SK-N-SH treated with all-trans-retinoic acid at 6 μM for 48 hours (cell line): Measurements from ENCODE around the gene SMPD1.

ENCODE experiments used
- ATAC-seq: fragments of 200-7000 bp; cut with Tn5 transposase; 3 replicates; pipeline ENCODE4 v1.9.1; 2020; ENCODE audit warnings: mild to moderate bottlenecking, moderate library complexity
- ARNTL ChIP-seq: fragments of 450-650 bp; formaldehyde crosslinking; IDR thresholded peaks from 2 replicates; pipeline ENCODE4 v1.5.0; 2020; ENCODE audit warnings: low read depth, mild to moderate bottlenecking, moderate library complexity, borderline replicate concordance
- BACH2 ChIP-seq: fragments of 250-450 bp; sonication (Bioruptor Pico); IDR thresholded peaks from 2 replicates; pipeline ENCODE4 v1.9.0; 2021; ENCODE audit warnings: mild to moderate bottlenecking, borderline replicate concordance
- CREB5 ChIP-seq: fragments of 250-450 bp; sonication (Bioruptor Pico); IDR thresholded peaks from 2 replicates; pipeline ENCODE4 v1.5.1; 2020; ENCODE audit warnings: low read depth, mild to moderate bottlenecking, moderate library complexity
- CSDC2 ChIP-seq: fragments of 250-450 bp; sonication (Bioruptor Pico); IDR thresholded peaks from 2 replicates; pipeline ENCODE4 v1.5.0; 2020; ENCODE audit warnings: mild to moderate bottlenecking, moderate library complexity
- ESRRG ChIP-seq: fragments of 250-450 bp; sonication (Bioruptor Pico); IDR thresholded peaks from 2 replicates; pipeline ENCODE4 v1.6.1; 2021; ENCODE audit warnings: mild to moderate bottlenecking
- GLIS3 ChIP-seq: fragments of 250-450 bp; sonication (Bioruptor Pico); IDR thresholded peaks from 2 replicates; pipeline ENCODE4 v1.5.0; 2020; ENCODE audit warnings: mild to moderate bottlenecking, moderate library complexity
- ISL1 ChIP-seq: fragments of 250-450 bp; sonication (Bioruptor Pico); IDR thresholded peaks from 2 replicates; pipeline ENCODE4 v2.1.2; 2022; ENCODE audit warnings: mild to moderate bottlenecking, moderate library complexity
- OSR1 ChIP-seq: fragments of 250-450 bp; sonication (Bioruptor Pico); IDR thresholded peaks from 2 replicates; pipeline ENCODE4 v1.8.0; 2022; ENCODE audit warnings: moderate library complexity, mild to moderate bottlenecking, inconsistent platforms
- PPARA ChIP-seq: fragments of 250-450 bp; sonication (Bioruptor Pico); IDR thresholded peaks from 2 replicates; pipeline ENCODE4 v1.5.0; 2020; ENCODE audit warnings: mild to moderate bottlenecking, borderline replicate concordance
- RARB ChIP-seq: fragments of 250-450 bp; sonication (Bioruptor Pico); IDR thresholded peaks from 2 replicates; pipeline ENCODE4 v1.8.0; 2021; ENCODE audit warnings: mild to moderate bottlenecking, moderate library complexity
- SNAI2 ChIP-seq: fragments of 250-450 bp; sonication (Bioruptor Pico); IDR thresholded peaks from 2 replicates; pipeline ENCODE4 v1.5.0; 2020; ENCODE audit warnings: mild to moderate bottlenecking, moderate library complexity
- TCF4 ChIP-seq: fragments of 250-450 bp; sonication (Bioruptor Pico); IDR thresholded peaks from 2 replicates; pipeline ENCODE4 v1.8.0; 2021; ENCODE audit warnings: mild to moderate bottlenecking, moderate library complexity, borderline replicate concordance
- TOX ChIP-seq: fragments of 250-450 bp; sonication (Bioruptor Pico); IDR thresholded peaks from 2 replicates; pipeline ENCODE4 v1.8.0; 2021; ENCODE audit warnings: mild to moderate bottlenecking, moderate library complexity, borderline replicate concordance
- TSHZ2 ChIP-seq: fragments of 250-450 bp; sonication (Bioruptor Pico); IDR thresholded peaks from 2 replicates; pipeline ENCODE4 v1.5.0; 2020; ENCODE audit warnings: mild to moderate bottlenecking, moderate library complexity
- ZC3H10 ChIP-seq: fragments of 250-450 bp; sonication (Bioruptor Pico); IDR thresholded peaks from 2 replicates; pipeline ENCODE4 v1.5.1; 2021; ENCODE audit warnings: mild to moderate bottlenecking, moderate library complexity
- ZFP3 ChIP-seq: fragments of 250-450 bp; sonication (Bioruptor Pico); IDR thresholded peaks from 2 replicates; pipeline ENCODE4 v1.5.0; 2020; ENCODE audit warnings: mild to moderate bottlenecking, moderate library complexity
- ZFP30 ChIP-seq: fragments of 450-650 bp; formaldehyde crosslinking; IDR thresholded peaks from 2 replicates; pipeline ENCODE4 v1.5.0; 2022; ENCODE audit warnings: mild to moderate bottlenecking, moderate library complexity
- ZNF565 ChIP-seq: fragments of 450-650 bp; formaldehyde crosslinking; conservative IDR thresholded peaks from 2 replicates; pipeline ENCODE4 v1.5.0; 2020; ENCODE audit warnings: low read depth, mild to moderate bottlenecking, moderate library complexity
- ZNF70 ChIP-seq: fragments of 450-650 bp; formaldehyde crosslinking; IDR thresholded peaks from 2 replicates; pipeline ENCODE4 v1.5.0; 2020; ENCODE audit warnings: mild to moderate bottlenecking, moderate library complexity
- ZNF8 ChIP-seq: fragments of 450-650 bp; formaldehyde crosslinking; IDR thresholded peaks from 2 replicates; pipeline ENCODE4 v1.5.0; 2020; ENCODE audit warnings: mild to moderate bottlenecking, moderate library complexity
- TF ChIP-seq, protein P1 (sequence below): fragments of 250-450 bp; sonication (Bioruptor Pico); IDR thresholded peaks from 2 replicates; pipeline ENCODE4 v1.5.1; 2021; ENCODE audit warnings: mild to moderate bottlenecking, moderate library complexity
- TF ChIP-seq, protein P2 (sequence below): fragments of 250-450 bp; sonication (Bioruptor Pico); IDR thresholded peaks from 2 replicates; pipeline ENCODE4 v1.8.0; 2021; ENCODE audit warnings: low read depth, mild to moderate bottlenecking, moderate library complexity, borderline replicate concordance

SMPD1 gene

DNA sequence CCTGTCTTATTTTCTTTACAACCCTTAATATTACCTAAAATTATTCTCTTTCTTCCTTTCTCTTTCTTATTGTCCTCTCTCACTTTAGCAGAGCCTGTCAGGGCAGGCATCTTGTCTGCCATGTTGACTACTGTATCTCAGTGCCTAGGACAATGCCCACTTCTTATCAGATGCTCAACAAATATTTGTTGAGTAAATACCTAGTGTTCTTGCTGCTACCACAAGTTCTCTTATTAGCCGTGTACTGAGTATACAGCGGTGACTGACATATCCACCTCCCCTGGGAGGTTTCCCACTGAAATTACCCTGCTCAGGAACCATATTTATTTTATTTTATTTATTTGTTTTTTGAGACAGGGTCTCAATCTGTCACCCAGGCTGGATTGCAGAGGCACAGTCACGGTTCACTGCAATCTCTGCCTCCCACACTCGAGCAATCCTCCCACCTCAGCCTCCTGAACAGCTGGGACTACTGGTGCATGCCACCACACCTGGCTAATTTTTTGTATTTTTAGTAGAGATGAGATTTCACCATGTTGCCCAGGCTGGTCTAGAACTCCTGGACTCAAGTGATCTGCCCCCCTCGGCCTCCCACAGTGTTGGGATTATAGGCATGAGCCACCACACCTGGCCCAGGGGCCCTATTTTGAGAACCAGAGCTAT, 43.9 kb downstream of the SMPD1 start:
- TF ChIP-seq SNAI2 (CRISPR knock-in tag) (no peak), TCF4 (CRISPR knock-in tag) (no peak), TSHZ2 (CRISPR knock-in tag) (no peak), ZFP3 (CRISPR knock-in tag) (no peak), ZNF8 (no peak), ARNTL (no peak)

GRCh38 chr11:6437423-6437822, 47.1 kb downstream of the SMPD1 start:
- TF ChIP-seq TOX (CRISPR knock-in tag) = no peak
- no peak for TF ChIP-seq TCF4 (CRISPR knock-in tag)
- no peak for TF ChIP-seq ISL1 (CRISPR knock-in tag)
- no peak for TF ChIP-seq ARNTL
- TF ChIP-seq CSDC2 (CRISPR knock-in tag) = no peak
- TF ChIP-seq BACH2 (CRISPR knock-in tag) = no peak
- TF ChIP-seq, protein P1, sequence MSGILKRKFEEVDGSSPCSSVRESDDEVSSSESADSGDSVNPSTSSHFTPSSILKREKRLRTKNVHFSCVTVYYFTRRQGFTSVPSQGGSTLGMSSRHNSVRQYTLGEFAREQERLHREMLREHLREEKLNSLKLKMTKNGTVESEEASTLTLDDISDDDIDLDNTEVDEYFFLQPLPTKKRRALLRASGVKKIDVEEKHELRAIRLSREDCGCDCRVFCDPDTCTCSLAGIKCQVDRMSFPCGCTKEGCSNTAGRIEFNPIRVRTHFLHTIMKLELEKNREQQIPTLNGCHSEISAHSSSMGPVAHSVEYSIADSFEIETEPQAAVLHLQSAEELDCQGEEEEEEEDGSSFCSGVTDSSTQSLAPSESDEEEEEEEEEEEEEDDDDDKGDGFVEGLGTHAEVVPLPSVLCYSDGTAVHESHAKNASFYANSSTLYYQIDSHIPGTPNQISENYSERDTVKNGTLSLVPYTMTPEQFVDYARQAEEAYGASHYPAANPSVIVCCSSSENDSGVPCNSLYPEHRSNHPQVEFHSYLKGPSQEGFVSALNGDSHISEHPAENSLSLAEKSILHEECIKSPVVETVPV (CRISPR knock-in tag) = no peak
- TF ChIP-seq, protein P2, sequence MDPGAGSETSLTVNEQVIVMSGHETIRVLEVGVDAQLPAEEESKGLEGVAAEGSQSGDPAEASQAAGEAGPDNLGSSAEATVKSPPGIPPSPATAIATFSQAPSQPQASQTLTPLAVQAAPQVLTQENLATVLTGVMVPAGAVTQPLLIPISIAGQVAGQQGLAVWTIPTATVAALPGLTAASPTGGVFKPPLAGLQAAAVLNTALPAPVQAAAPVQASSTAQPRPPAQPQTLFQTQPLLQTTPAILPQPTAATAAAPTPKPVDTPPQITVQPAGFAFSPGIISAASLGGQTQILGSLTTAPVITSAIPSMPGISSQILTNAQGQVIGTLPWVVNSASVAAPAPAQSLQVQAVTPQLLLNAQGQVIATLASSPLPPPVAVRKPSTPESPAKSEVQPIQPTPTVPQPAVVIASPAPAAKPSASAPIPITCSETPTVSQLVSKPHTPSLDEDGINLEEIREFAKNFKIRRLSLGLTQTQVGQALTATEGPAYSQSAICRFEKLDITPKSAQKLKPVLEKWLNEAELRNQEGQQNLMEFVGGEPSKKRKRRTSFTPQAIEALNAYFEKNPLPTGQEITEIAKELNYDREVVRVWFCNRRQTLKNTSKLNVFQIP (CRISPR knock-in tag) = no peak
- TF ChIP-seq GLIS3 (CRISPR knock-in tag) = no peak
- TF ChIP-seq ZNF565 (CRISPR knock-in tag) = no peak
- no peak for TF ChIP-seq ZNF8
- no peak for TF ChIP-seq TSHZ2 (CRISPR knock-in tag)
- TF ChIP-seq SNAI2 (CRISPR knock-in tag) = no peak
- no peak for TF ChIP-seq PPARA
- no peak for TF ChIP-seq ESRRG
- TF ChIP-seq ZNF70 (CRISPR knock-in tag) = no peak
- no peak for TF ChIP-seq RARB (CRISPR knock-in tag)
- ATAC-seq = no peak

More for the DNA sequence above, 43.9 kb downstream of the SMPD1 start:
- no peak for ATAC-seq

GRCh38 chr11:6437993-6438392, 47.7 kb downstream of the SMPD1 start:
- ATAC-seq = no peak
- TF ChIP-seq TOX (CRISPR knock-in tag) (no peak), ZC3H10 (CRISPR knock-in tag) (no peak), ZNF565 (CRISPR knock-in tag) (no peak), BACH2 (CRISPR knock-in tag) (no peak), ZFP30 (no peak), CREB5 (CRISPR knock-in tag) (no peak), GLIS3 (CRISPR knock-in tag) (no peak), SNAI2 (CRISPR knock-in tag) (no peak), OSR1 (CRISPR knock-in tag) (no peak), ZNF8 (no peak), RARB (CRISPR knock-in tag) (no peak), CSDC2 (CRISPR knock-in tag) (no peak), ZFP3 (CRISPR knock-in tag) (no peak), TSHZ2 (CRISPR knock-in tag) (no peak), PPARA (no peak), ZNF70 (CRISPR knock-in tag) (no peak), ESRRG (no peak)
- TF ChIP-seq, protein P1 (CRISPR knock-in tag) = no peak
